Type B pancreatic cell (in vitro differentiated cells): Measurements from ENCODE around the gene OOSP4B. TPM values are rescaled to one million over a fixed set of nuclear protein-coding genes. Genes with fewer than 3 reads are reported as not detected.
"Not testable (repeated sequence)": the region's sequence is repeated elsewhere in the genome, so short reads cannot be mapped to it uniquely, and the experiment has no call there.

ENCODE experiments used
- DNase-seq: peaks from one replicate; pipeline ENCODE4 v3.0.0; 2021; ENCODE audit warnings: mixed read lengths; ENCODE audit not compliant: unreplicated experiment; ENCODE audit errors: extremely low spot score
- H3K27ac Mint-ChIP-seq: 2 replicates; pipeline ENCODE4 v1.8.0; 2021; ENCODE audit warnings: mild to moderate bottlenecking, mixed read lengths
- H3K27me3 Mint-ChIP-seq: 2 replicates; pipeline ENCODE4 v1.8.0; 2021; ENCODE audit warnings: mixed read lengths
- H3K36me3 Mint-ChIP-seq: 2 replicates; pipeline ENCODE4 v1.8.0; 2021; ENCODE audit warnings: mixed read lengths
- H3K4me1 Mint-ChIP-seq: one replicate; pipeline ENCODE4 v1.8.0; 2021; ENCODE audit warnings: mixed read lengths; ENCODE audit not compliant: unreplicated experiment
- H3K4me3 Mint-ChIP-seq: 2 replicates; pipeline ENCODE4 v1.8.0; 2021; ENCODE audit warnings: mild to moderate bottlenecking, mixed read lengths
- H3K9me3 Mint-ChIP-seq: 2 replicates; pipeline ENCODE4 v1.8.0; 2021; ENCODE audit warnings: mixed read lengths
- CTCF ChIP-seq: fragments of 200-600 bp; sonication (generic); conservative IDR thresholded peaks from 2 replicates; pipeline ENCODE4 v1.5.0; 2021; ENCODE audit warnings: antibody characterized with exemption, mild to moderate bottlenecking
- total RNA-seq: library from RNA; stranded (reverse); gene quantifications from 2 replicates; pipeline ENCODE4 v1.2.1, GENCODE V29; 2021; ENCODE audit warnings: low replicate concordance

The OOSP4B gene
- total RNA-seq, 1 donor from 2014 or later: not detected

GRCh38 chr11:60069450-60069849, 52.5 kb downstream of the OOSP4B start:
- no peaks in the 10 kb centered on the region for H3K27me3 Mint-ChIP-seq
- no peaks in the 10 kb centered on the region for H3K4me1 Mint-ChIP-seq
- no peak overlapping the region for H3K4me3 Mint-ChIP-seq
- DNase-seq: no peak
- no peak for TF ChIP-seq CTCF
- H3K36me3 Mint-ChIP-seq: no peaks in the 10 kb centered on the region
- H3K9me3 Mint-ChIP-seq: no peaks in the 10 kb centered on the region
- H3K27ac Mint-ChIP-seq: no peak overlapping the region

GRCh38 chr11:60071644-60072043, 54.7 kb downstream of the OOSP4B start:
- not testable (repeated sequence) for H3K27ac Mint-ChIP-seq, H3K27me3 Mint-ChIP-seq, H3K9me3 Mint-ChIP-seq, DNase-seq, H3K36me3 Mint-ChIP-seq, H3K4me3 Mint-ChIP-seq, H3K4me1 Mint-ChIP-seq

GRCh38 chr11:60077216-60077817, 60.3 kb downstream of the OOSP4B start:
- no peaks in the 10 kb centered on the region for H3K36me3 Mint-ChIP-seq
- H3K9me3 Mint-ChIP-seq: no peaks in the 10 kb centered on the region
- DNase-seq: no peak
- no peak for TF ChIP-seq CTCF
- no peaks in the 10 kb centered on the region for H3K4me1 Mint-ChIP-seq
- H3K27ac Mint-ChIP-seq: no peak overlapping the region
- H3K4me3 Mint-ChIP-seq: no peak overlapping the region
- no peaks in the 10 kb centered on the region for H3K27me3 Mint-ChIP-seq

GRCh38 chr11:60077981-60078380, 61.0 kb downstream of the OOSP4B start:
- Mint-ChIP-seq H3K4me3 (no peak overlapping the region), H3K9me3 (no peaks in the 10 kb centered on the region), H3K27me3 (no peaks in the 10 kb centered on the region), H3K4me1 (no peaks in the 10 kb centered on the region), H3K36me3 (no peaks in the 10 kb centered on the region), H3K27ac (no peak overlapping the region)
- no peak for TF ChIP-seq CTCF
- no peak for DNase-seq

- H3K4me1 Mint-ChIP-seq: no peaks in the 10 kb centered on the region
- H3K4me3 Mint-ChIP-seq: no peak overlapping the region
- no peak overlapping the region for H3K27ac Mint-ChIP-seq
- no peaks in the 10 kb centered on the region for H3K36me3 Mint-ChIP-seq
- H3K27me3 Mint-ChIP-seq: no peaks in the 10 kb centered on the region
- no peak for DNase-seq
- no peaks in the 10 kb centered on the region for H3K9me3 Mint-ChIP-seq
- TF ChIP-seq CTCF: no peak
Measured at GRCh38 chr11:60078745-60079144, 61.8 kb downstream of the OOSP4B start.

GRCh38 chr11:60080535-60080934, 63.6 kb downstream of the OOSP4B start:
- H3K4me1 Mint-ChIP-seq: no peaks in the 10 kb centered on the region
- no peak for DNase-seq
- no peak overlapping the region for H3K27ac Mint-ChIP-seq
- TF ChIP-seq CTCF: no peak
- H3K9me3 Mint-ChIP-seq: no peaks in the 10 kb centered on the region
- H3K27me3 Mint-ChIP-seq: no peaks in the 10 kb centered on the region
- H3K36me3 Mint-ChIP-seq: no peaks in the 10 kb centered on the region
- no peak overlapping the region for H3K4me3 Mint-ChIP-seq

Other genes starting within 250 kb of the OOSP4B start
- gene MRPL16, start 206.4 kb upstream of the OOSP4B start, total RNA-seq: 46.2 and 67.1 TPM in 2 replicates
- 11.2 and 54.6 TPM in 2 replicates for gene CBLIF, start 171.7 kb upstream of the OOSP4B start, total RNA-seq
- gene TCN1, start 150.7 kb upstream of the OOSP4B start, total RNA-seq: 19.3 and 269 TPM in 2 replicates
- gene OOSP3, start 138.4 kb upstream of the OOSP4B start, total RNA-seq: not detected in 2 replicates
- not detected in 2 replicates for gene OOSP1, start 78.7 kb upstream of the OOSP4B start, total RNA-seq
- not detected in 2 replicates for gene OOSP4A, start 53.1 kb upstream of the OOSP4B start, total RNA-seq
- gene OOSP2, start 23.2 kb downstream of the OOSP4B start, total RNA-seq: not detected in 2 replicates
- gene MS4A3, start 39.5 kb downstream of the OOSP4B start, total RNA-seq: not detected in 2 replicates
- gene MS4A2, start 71.5 kb downstream of the OOSP4B start, total RNA-seq: not detected in 2 replicates
- 4.2 TPM in 1 of 2 replicates, not detected in the other for gene MS4A6A, start 165.9 kb downstream of the OOSP4B start, total RNA-seq
- 0.33 TPM in 1 of 2 replicates, not detected in the other for gene MS4A4E, start 226.0 kb downstream of the OOSP4B start, total RNA-seq